Activated CD8-positive, alpha-beta memory T cell treated with anti-CD3 and anti-CD28 coated beads, Interleukin-2, amount 50 U/mL, for 4 hours (primary cell): ENCODE measurements around the gene ERGIC1.
"Not testable (repeated sequence)": the region's sequence is repeated elsewhere in the genome, so short reads cannot be mapped to it uniquely, and the experiment has no call there.

Experiments
- DNase-seq: peaks from one replicate; pipeline ENCODE4 v3.0.0-alpha.2; 2020

The ERGIC1 gene, protein sequence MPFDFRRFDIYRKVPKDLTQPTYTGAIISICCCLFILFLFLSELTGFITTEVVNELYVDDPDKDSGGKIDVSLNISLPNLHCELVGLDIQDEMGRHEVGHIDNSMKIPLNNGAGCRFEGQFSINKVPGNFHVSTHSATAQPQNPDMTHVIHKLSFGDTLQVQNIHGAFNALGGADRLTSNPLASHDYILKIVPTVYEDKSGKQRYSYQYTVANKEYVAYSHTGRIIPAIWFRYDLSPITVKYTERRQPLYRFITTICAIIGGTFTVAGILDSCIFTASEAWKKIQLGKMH

DNA sequence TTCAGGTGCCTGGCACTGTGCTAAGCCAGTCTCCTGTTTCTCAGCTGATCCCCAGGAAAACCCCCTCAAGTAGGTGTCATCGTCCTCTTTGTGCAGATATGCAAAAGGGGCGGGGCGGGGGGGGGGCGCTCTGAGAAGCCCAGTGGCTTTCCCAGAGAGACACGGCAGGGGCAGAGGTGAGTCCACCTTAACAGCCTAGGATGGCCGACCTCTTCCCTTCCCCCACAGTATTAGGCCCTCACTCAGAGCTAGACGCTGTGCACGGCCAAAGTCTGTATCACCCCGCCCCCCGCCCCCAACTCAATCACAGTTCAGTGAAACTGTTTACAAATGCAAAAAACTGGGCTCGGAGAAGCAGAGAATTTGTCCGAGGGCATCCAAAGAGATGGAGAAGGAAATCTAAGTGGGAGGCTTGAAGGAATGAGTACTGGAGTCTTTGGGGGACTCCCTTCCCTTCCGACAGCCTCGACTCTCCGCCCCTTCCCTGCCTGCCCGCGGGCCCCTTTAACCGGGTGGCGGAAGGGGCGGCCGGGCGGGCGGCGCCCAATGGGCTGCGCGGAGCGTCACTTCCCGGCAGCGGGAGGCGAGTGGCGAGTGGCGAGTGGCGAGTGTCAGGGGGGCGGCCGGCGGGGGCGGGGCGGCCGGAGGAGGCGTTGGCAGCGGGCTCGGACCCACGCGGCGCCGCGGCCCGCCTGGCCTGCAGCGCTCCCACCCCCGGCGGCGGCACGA, at the start of gene ERGIC1:
Gene ERGIC1, plus strand, starts transcription at position 566 of the 729 bp plus-strand sequence. Its CDS starts 163 bp downstream, at position 729.
- peak; percentile 61 for DNase-seq

DNA sequence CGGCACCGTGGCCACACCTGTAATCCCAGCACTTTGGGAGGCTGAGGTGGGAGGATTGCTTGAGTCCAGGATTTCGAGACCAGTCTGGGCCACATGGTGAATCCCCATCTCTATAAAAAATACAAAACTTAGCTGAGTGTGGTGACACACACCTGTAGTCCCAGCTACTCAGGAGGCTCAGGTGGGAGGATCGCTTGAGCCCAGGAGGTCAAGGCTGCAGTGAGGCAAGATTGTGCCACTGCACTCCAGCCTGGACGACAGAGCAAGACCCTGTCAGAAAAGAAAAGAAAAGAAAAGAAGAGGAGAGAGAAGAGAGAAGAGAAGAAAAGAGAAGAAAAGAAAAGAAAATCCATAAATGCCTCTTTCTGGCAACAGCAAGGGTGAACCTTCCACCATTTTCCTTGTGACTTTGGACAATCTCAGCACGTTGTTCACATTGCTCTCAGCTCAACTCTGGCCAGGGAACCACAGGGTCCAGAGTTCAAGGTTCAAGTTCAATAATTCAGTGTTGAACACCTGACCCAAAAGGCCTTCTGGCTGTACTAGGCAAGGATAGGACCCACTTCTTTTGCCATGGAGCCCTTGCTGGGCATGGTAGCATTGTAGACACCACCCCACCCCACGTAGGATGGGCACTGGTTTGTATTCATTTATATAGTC, 48.5 kb upstream of the ERGIC1 start:
- no peak for DNase-seq

DNA sequence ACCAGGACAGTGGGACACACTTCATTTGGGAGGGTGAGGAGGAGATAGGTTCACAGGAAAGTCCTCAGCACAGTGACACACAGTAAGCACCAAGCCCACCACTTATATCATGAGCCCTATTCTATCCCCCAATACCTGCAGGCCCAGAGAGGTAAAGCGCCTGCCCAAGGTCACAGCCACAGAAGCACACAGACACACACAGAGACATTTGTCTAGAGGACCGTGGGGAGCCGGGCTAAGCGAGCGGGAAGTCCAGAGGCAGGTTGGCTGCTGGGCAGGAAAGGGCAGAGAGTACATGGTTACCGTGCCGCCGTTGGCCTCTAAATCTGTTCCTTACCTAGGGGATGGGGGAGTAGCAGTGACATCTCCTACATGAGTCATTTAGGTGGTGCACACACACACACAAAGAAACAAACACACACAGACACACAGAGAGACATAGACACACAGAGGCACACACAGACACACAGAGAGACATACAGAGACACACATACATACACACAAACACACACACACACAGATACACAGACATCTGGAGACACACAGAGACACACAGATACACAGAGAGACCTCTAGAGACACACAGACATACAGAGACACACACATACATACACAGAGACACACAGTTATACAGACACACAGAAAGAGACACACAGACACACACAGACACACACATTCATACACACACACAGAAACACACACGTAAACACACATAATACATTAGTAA, 47.2 kb upstream of the ERGIC1 start:
- no peak for DNase-seq

DNA sequence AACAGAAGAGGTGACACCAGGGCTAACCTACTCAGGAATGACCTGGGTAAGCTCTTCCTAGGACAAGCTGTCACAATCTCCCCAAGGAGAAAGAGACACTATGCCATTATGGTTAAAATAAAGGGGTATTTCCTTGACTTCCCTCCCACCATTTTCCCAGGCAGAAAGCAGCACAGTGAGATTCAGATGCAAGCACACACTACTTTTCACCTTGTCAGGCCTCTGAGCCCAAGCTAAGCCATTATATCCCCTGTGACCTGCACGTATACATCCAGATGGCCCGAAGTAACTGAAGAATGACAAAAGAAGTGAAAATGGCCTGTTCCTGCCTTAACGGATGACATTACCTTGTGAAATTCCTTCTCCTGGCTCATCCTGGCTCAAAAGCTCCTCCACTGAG, 46.5 kb upstream of the ERGIC1 start:
- DNase-seq = not testable (repeated sequence)

DNA sequence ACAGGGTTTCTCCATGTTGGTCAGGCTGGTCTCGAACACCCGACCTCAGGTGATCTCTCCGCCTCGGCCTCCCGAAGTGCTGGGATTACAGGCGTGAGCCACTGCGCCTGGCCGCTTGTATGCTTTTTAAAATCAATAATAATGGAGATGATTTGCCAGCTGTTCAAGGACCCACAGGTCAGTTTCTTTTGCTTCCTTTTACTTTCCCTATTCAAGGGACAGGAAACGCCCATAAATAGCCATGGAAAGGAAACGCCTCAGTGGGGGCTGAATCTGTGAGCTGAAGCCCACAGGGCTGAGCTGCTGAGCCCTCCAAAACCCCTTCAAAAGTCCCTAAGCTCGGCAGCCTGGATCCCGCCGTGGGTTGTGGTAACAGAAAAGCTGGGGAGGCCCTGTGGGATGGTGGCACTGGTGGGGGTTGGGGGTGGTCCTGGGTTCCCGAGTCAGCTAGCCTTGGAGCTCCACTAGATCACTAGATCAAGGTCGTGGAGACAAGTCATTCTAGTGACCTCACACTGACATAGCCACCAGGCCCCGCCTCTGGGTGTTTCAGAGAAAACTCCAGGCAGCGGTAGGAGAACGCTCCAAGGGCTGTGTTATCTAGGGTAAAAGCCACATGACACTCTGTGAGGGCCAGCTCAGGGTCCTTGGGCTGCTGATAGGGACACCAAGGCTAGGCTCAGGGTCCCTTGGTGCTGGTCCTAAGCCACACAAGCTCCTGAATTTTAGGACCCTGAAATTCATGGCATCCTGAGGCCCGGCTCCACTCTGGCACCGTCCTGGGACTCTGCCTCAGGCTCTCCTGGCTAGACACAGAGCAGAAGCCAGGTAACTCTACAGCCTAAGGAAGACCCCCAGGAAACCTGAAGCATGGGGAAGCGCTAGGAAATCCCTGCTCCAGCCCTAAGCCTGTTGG, 45.0 kb upstream of the ERGIC1 start:
- DNase-seq = no peak

DNA sequence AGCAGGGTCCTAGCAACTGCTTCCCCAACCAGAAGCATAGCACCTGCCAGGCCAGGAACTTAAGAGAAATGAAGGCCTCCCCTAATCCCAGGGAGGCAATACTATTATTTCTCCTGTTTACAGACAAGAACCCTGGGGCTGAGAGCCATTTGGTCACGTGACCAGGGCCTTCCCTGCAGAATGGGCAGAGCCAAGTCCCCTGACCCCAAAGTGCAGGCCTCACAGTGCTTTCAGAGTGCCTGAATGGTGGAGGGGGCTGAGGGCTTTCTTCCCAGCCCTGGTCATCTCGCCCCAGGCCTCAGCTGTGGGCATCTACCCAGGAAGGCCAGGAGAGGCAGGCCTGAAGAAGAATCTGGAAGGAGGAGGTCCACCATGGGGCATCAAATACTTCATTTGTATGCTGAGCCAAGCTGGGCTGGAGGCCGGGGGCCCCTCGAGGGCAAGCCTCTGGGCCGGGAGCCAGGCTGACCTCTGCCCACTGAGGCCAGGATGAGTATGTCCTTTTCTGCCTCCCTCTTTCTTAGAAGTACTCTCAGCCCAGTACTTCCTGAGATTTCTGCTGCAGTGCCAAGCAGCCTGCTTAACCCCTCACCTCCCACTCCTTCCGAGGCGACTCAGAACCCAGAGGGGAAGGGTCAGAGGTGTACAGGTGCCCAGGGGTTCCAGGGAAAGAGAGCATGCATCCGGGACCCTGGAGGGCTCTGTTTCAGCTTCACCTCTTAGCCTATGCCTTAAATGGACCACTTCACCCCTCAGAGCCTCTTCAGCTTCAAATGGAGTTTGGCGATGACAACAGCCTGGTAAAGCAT, 44.2 kb upstream of the ERGIC1 start:
- no peak for DNase-seq

DNA sequence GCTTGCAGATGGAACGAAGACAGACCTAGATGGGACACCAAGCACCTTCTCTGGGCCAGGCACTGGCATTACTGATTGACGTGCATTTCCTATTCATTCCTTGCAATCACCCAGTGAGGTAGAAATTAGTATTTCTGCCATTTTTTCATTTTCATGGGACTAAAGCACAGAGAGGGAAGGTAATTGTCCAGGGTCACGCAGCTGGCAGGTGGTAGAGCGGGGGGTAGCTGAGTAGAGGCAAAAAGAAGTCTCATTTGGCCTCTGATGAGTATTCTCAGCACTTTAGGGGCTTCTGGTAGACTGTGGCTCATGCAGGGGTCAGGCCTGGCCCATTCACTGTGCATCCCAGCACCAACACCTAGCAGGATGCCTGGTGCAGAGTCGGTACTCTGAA, 43.6 kb upstream of the ERGIC1 start:
- DNase-seq = no peak

DNA sequence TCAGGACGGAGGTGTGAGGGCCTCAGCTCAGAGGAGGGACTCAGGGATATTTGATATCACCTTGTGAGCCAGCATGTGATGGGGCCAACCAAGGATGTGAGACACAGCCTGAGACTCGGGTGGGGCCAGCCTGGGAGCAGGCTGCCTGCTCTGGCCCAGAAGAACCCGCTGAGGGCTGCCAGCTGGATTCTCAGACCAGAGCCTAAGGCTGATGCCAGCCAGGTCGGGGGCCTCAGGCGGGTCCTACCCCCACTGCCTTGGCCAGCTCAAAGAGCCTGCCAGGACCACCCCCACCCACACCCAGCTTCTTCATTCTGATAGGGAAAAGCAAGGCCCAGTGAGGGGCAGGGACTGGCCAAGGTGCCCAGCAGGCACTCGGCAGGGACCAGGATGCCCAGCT, 42.8 kb upstream of the ERGIC1 start:
- no peak for DNase-seq

DNA sequence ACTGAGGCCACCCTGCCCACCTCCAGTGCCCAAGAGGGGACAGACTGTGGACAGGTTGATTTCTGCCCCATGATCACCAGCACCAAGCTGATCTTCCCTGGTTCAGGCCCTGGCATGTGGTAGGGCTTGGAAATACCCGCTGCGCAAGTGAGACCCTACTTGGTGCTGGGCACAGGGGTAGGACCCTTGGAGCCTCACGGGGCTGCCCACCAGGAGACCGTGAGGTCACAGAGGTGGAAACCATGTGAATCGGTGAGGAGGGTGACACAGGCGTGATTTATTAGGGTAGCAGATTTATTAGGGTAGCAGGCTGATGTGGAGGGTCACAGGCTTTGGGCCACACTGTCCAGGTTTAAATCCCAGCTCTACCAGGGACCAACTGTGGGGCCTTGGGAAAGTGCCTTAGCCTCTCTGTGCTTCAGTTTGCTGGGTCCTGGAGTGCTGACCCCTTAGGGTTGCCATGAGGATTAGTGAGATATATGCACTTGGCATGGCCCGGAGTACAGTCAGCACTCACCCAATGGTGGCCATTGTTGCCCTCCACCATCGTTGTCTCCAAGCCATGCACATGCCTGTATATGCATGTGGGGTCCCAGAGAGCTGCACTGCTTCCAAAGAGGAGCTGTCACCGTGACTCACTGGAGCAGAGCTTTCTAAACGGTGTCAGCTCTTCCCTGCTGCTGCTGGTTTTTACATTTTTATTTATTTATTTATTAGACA, 42.2 kb upstream of the ERGIC1 start:
- DNase-seq = no peak

DNA sequence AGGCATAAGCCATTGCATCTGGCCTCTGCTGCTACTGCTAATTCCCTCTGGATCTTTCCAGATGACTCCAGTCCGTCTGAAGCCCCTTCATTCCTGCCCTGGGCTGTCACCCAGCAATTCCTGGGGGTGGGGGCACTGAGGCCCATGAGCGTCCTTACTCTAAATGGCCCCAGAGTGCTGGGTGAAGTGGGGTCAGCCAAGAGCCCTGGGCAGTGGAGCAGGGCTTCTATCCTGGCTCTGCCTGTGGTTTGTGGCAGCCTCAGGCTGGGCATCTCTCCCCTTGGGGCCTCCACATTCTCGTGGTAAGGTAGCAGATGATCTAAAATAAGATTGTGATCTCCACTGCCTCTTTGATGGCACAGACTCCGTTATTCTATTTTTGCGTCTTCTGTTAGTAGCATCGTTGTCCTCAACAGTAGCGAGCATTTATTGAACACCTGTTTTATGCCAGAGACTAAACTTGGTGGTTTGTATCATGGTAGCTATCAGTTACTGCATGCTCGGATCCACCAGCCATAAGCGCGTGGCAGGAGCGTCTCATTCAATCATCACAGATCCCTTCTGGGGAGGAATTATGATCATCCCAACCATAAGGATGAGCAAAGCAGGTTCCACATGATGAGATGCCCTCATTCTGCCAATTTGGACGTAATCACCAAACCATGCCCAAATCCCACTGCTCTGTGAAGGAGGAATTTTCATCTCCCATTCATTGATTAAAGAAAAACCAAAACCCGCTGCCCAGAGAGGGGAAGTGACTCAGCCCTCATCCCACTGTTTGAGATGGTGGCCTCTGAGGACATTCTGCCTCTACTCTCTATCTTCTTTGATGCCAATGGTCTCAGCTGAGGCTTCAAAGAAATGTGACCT, 41.1 kb upstream of the ERGIC1 start:
- DNase-seq = no peak

DNA sequence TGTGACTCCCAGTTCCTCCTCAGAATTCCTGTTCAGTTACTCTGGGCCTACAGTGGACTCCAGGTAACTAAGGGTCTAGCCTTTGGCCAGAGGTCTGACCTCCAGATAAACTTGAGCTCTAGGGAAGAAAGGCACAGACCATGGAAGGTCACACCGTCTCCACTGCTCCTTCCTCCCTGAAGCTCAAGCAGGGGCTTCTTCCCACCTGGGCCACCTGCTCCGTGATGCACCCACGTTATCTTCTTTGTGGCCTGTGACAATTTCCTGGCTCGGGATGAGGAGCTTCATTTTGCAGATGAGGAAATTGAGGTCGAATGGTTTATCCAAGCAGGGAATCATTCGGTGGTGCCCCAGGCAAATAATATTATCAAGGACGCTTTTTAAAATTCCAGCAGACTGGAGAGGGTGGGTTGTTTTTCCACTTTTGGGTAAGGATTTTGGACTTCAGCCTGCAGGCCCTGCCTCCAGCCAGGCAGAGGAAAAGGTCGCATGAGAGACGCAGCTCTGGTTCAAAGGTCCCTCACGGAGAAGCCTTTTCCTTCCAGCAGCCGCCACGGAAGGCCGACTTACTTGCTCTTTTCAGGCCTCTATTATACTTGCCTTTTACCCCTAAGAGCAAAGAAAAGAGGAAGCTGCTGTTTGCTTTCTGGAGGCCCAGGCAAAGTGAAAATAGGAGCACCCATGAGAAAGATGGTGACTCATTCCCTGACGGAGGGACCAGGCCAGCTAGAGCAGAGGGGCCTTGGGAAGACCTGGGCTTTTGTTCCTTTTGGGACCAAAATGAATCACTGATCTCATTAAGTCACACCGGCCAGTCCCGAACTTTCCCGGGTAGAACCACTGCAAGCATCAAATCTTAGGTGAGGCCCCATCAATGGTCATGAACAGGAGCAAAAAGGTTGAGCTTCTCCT, 40.2 kb upstream of the ERGIC1 start:
- DNase-seq = no peak

DNA sequence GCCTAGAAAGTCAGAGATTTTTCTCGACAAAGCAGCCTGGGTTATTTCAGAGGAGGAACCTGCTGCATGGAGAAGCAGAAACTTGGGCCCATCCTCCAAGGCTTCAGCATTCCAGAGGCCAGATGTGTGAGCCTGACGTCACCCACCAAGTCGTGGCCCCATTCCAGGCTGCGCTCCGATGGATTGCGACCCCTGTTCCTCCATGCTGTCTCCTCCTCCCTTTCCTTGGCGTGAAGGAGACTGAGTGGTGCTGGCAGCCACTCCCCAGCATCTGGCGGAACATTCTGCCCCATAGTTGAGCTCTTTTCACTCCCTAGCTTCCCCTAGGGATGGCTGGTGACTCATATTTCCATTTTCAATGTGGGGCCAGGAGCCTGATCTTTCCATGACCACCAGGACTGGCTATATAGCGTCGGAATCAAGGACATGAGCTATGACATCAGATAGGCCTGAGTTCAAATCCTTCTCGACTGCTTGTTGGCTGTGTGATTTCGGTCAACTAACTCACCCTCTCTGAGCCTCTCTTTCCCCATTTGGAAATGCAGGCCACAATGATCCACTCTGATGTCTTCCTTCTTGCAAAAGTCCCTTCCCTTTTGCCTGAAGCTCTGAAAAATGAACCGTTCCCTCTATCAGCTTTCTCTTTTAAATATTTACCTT, 38.6 kb upstream of the ERGIC1 start:
- DNase-seq = no peak

DNA sequence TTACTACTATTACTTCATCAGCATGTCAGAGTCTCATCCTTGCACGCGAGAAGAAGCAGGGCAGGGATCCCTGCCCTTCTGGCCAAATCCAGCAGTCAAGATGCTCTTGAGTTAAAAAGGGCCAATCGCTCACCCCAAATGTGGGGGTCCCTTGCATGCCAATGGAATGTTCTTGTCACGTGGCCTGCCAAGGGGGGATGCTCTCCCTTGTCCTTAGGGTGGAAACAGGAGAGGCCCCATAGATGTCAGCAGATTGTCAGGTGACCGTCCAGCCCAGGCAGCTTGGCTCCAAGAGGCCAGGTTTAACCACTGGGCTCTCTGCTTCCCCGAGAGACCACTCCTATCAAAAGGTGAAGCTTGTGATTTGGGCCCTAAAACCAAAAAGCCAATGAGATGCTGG, 37.7 kb upstream of the ERGIC1 start:
- DNase-seq = no peak

DNA sequence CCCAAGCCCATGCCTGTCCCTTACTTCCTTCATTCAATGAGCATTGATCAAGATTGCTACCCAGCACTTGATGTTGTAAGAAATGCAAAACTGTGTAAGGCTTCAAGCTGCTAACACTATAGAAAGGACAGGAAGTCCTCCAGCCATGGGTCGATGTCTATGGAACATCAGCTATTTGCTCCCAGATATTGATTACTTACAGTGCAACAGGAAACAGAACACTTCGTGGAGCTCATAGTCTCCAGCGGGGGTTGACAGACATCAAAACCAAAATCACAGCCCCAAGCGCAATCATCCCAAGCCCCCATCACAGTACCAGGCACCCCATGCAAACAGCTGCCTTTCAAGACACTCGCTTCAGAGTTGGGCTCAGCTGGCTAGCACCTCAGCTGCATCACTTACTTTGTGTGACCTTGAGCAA, 36.3 kb upstream of the ERGIC1 start:
- no peak for DNase-seq

DNA sequence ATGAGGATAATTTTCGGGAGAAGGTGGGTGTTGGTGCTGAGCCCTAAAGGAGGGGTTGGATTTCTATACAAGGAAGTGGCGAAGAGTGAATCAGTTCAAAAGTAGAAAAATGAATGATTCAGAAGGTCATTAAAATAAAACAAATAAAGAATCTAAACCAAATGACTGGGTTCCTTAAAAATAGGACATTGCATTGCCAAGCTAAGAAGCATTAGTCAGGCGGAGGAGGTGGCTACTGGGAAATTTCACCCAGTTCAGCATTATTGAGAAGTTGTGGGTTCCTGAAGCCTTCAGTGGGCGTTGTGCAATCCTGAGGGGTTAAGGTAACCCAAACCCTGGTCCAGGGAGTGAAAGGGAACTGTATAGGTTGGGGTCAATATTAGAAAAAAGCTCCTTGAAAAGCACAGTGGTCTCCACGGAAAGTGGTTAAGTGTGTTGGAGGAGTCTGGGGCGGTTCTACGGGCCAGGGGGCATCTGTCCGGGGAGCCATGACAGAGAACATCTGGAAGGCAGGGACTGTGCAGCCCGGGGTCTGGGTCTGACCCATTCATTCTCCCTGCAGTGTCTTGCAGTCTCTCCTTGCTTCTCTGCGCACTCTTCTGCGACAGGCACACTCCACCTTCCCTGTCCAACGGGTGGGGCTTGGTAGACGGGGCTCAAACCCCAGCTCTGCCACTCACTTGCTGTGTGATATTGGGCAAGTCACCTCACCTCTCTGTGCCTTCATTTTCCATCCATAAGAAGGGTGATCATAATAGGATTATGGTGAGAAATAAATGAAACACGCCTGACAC, 35.4 kb upstream of the ERGIC1 start:
- no peak for DNase-seq

DNA sequence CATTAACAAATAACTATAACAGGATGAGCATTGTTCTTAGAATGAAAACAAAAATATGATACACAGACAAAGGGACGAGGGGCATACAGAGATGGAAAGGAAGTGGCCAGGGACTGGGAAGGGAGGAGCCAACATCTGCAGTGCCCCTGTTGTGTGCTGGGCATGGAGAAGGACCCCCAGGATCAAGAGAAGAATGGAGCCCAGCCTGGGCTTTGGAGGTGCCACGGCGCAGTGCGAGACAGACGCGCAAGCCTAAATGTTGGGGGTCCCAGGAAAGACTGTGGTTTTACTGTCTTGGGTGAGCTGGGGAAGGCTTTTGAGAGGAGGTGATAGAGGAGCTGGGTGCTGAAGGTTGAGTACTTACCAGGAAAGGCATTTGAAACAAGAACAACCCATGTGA, 34.6 kb upstream of the ERGIC1 start:
- no peak for DNase-seq

DNA sequence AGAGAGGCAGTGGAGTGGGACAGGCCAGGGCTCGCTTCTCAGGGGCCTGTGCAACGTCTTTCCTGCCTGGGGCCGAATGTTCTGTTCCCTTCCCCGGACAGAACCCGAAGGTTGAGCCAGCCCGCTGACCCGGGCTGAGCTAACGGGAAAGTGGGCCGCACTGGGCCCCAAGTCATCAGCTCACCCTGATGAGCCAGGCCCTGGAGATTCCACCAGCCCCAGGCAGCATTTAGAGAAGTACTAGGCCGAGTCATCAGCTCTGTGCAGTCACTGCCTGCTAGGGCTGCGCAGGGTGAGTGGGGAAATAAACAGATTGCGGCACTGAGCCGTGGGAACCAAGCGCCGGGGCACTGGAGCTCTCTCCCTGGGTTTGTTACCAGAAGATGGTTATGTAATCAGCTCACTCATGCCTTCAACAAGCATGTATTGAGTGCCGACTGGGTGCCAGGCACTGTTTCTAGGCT, 33.9 kb upstream of the ERGIC1 start:
- DNase-seq = no peak
